Ishikawa (cell line): ENCODE results near the gene OXLD1.

Source experiments
- CEBPB ChIP-seq: IDR thresholded peaks from 2 replicates; pipeline ENCODE4 v1.6.1; 2012
- CREB1 ChIP-seq: IDR thresholded peaks from 2 replicates; pipeline ENCODE4 v1.6.1; 2012; ENCODE audit warnings: low read depth
- MAX ChIP-seq: IDR thresholded peaks from 2 replicates; pipeline ENCODE4 v1.6.1; 2012
- RAD21 ChIP-seq: IDR thresholded peaks from 2 replicates; pipeline ENCODE4 v1.6.1; 2012; ENCODE audit warnings: low read depth
- TAF1 ChIP-seq: IDR thresholded peaks from 2 replicates; pipeline ENCODE4 v1.6.1; 2012; ENCODE audit warnings: low read depth, mild to moderate bottlenecking

- TF ChIP-seq RAD21 (no peak), TAF1 (no peak), CEBPB (no peak), MAX (peak; percentile 98), CREB1 (peak; percentile 20; the same call in 1 of the 2 replicates)
Observed at GRCh38 chr17:81711814-81712467, 45.5 kb upstream of the OXLD1 start, which contains the start of gene SLC25A10.
